NOMO-1 treated with dmso at 0.1 percent for 144 hours (cell line): ENCODE results near the gene HSBP1L1.
"Not testable (repeated sequence)": the region's sequence is repeated elsewhere in the genome, so short reads cannot be mapped to it uniquely, and the experiment has no call there.

Experiments
- DNase-seq: peaks from one replicate; lab custom pipeline; 2025; ENCODE audit not compliant: unreplicated experiment; lab: John Stamatoyannopoulos, UW

The HSBP1L1 gene

DNA sequence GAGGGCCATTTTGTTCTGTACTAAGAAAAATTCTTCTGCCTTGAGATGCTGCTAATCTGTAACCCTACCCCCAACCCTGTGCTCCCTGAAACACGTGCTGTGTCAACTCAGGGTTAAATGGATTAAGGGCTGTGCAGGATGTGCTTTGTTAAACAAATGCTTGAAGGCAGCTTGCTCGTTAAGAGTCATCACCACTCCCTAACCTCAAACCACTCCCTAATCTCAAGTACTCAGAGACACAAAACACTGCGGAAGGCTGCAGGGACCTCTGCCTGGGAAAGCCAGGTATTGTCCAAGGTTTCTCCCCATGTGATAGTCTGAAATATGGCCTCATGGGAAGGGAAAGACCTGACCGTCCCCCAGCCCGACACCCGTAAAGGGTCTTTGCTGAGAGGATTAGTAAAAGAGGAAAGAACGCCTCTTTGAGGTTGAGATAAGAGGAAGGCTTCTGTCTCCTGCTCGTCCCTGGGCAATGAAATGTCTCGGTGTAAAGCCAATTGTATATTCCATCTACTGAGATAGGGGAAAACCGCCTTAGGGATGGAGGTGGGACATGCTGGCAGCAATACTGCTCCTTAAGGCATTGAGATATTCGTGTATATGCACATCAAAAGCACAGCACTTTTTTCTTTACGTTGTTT is 4.2 kb upstream of the HSBP1L1 start:
- not testable (repeated sequence) for DNase-seq

DNA sequence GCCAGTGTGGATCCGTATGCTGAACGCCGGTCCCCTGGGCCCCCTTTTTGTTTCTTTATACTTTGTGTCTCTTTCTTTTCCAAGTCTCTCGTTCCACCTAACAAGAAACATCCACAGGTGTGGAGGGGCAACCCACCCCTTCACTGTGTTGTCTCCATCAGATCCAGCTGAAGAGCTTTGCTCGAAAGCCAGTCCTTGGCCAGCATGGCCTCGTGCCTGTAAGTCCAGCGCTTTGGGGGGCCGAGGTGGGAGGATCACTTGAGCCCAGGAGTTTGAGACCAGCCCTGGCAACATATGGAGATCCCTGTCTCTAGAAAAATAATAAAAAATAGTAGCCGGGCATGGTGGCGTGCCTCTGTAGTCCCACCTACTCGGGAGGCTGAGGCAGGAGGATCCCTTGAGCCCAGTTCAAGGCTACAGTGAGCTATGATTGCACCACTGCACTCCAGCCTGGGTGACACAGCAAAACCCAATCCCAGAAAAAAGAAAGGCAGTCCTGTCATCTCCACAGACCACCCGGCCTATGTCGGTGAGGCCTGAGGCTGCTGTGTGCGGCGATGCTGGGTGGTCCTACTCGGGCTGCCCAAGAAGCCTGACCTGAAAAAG is 3.4 kb upstream of the HSBP1L1 start:
- no peak for DNase-seq

DNA sequence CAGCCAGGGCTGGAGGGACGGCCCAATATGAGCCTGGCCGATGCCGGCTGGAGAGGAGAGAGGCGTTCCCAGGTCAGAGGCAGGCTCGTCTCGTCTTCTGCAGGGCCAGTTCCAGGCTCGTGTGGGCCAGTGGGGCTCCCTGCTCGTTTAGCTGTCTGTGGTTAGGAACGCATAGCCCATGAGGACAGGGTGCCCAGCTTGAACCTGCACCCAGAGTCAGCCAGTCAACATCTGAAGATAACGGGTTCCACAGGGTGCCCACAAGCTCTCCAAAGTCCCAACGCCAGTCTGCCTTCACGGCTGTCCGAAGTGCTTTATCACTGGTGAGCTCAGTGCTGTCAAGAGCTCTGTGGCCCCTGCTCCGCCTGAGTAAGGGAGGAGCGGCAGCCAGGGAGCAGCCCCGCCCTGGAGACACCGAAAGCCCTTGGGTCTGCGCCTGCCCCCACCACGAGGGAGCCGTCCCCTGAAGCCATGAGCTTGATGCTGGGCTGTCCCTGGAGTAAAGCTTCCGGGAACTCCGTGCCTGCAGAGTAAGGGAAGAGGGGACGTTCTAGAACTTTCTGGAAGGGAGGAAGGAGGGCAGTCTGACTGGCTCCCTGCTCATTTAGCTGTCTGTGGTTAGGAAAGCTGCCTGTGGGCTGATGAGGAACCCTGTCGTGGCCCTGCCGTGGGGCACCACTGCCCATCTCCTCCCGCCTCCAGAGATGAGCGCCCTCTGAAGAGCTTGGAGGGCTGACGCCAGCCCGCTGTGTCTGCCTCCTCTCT is 2.7 kb upstream of the HSBP1L1 start:
- DNase-seq = no peak

DNA sequence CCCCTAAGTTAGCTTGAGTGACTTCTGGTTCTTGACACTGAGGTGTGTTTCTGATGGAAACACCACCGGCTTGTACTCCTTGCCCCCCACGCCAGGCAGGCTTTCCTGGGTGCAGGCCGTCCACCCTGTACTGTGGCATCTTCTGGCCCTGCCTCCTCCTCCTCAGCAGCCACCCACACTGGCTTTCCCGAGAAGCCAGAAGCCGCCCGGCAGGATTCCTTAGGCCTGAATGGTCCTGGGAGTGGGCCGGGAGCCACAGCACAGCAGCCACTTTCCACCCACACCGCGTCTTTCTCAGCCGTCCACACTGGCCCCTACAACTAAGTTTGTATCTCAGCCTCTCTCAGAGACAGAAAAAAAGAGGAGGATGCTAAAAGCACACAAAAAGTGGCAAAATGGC is 2.1 kb upstream of the HSBP1L1 start:
- no peak for DNase-seq

DNA sequence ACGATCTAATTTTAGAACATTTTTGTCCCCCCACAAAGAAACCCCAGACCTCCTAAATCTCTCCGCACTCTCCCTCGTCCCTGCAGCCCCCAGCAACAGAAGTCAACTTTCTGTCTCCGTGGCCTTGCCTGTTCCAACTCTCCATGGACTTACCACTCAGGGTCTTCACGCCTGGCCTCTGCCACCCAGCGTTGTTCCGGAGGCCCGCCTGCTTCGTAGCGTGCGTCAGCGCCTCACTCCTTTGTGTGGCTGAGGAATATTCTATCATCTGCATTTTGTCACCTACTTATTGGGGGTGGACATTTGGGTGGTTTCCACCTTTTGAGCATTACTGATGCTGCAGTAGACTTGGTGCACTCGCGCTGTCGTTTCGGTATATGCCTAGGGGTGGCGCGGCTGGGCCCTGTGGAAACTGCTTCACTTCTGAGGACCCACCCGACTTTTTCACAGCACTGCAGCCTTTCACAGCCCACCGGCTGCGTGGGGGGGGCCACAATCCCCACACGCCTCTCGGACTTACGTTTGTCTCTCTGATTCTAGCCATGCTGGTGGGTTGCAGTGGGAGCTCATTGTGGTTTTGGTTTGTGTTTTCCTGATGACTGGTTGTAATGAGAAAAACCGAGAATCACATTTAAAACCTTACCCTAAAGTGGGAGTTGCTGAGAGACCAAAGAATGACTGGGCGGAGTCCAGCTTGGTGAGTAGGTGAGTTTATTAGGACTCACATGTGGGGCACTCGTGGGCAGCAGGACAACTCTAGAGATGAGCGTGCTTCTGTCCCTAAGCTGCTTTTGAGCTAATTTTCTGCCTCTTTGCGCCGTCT is 1.4 kb upstream of the HSBP1L1 start:
- DNase-seq = no peak

DNA sequence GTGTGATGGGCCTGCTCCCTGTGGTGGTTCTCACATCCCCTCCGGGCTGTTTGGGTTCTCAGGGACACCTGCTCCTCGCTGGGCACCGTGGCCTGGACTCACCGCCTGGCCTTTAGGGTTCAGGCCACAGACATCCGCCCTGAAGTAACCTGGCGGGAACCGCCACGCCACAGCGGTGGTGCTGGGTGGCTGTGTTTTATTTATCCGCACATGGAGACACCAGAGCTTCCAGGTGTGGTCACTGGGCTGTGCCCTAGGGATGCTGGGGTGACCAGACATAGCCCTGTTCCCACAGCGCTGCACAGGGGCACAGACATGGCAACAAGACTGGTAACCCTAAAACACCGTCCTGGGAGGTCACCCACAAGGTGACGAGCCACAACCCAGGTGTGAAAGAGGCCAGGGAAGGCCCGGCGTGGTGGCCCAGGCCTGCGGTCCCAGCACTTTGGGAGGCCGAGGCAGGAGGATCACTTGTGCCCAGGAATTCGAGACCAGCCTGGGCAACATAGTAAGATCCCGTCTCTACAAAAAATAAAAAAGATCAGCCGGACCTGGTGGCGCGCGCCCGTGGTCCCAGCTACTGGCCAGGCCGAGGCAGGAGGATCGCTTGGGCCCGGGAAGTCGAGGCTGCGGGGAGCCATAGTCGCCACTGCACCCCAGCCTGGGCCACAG is 649 bp upstream of the HSBP1L1 start:
- no peak for DNase-seq

DNA sequence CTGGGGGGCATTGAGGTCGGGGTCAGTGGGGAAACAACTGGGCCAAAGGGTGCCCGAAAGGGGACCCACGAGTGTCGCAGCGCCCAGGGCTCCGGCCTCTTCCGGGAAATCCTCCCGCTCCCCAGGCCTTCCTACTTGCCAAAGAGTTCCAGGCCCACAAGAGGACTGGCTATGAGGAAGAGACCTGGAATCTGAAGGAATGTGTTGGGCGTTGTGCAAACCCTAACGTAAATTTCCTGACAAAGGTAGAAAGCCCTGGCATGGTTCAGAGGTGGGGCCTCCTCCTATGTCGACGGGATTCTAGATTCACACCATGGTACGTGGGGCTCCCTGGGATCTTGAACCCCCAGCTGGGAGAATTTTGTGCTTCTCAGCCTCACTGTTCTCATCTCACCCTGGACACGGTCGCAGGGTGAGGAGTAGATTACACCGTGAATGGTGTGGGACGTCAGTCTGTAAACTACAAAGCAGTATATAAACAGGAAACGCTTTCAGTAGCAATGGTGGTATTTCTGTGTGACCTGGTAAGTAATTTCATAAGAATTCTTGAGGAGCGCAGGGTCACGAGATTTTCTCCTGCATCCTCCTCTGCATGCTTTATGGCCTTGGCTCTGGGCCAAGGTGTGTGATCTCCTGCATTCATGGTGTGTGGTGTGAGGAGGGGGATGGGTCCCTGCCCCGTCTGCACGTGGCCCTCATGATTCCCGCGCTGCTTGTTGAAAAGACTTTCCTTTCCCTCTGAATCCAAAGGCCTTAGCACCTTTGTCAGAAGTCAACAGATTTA is 868 bp downstream of the HSBP1L1 start:
- no peak for DNase-seq

DNA sequence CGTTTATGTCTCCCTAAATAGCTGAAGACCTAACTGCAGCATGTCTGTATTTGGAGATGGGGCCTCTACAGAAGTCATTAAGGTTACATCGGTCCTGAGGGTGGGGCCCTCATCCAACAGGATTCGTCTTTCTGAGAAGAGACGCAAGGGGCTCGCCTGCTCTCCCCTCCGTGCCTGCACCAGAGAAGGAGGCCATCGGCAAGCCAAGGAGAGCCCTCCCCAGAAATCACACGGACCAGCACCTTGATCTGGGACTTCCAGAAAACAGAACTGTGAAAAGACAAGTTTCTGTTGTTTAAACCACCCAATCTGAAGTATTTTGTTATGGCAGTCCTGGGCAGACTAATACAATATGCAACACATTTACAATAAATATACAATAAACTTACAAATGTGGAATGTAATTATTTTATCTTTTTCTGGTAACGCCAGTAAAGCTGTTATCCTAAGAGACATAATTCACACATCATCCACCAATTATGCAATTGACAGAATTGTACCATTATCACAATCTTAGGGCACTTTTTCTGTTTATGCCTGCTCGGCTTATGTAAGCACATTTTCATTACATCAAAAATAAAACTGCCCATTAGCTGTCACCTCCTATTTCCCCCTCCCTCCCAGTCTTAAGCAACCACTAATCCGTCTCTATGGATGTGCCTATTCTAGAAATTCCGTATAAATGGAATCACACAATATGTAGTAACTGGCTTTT is 6.1 kb downstream of the HSBP1L1 start:
- DNase-seq = no peak

DNA sequence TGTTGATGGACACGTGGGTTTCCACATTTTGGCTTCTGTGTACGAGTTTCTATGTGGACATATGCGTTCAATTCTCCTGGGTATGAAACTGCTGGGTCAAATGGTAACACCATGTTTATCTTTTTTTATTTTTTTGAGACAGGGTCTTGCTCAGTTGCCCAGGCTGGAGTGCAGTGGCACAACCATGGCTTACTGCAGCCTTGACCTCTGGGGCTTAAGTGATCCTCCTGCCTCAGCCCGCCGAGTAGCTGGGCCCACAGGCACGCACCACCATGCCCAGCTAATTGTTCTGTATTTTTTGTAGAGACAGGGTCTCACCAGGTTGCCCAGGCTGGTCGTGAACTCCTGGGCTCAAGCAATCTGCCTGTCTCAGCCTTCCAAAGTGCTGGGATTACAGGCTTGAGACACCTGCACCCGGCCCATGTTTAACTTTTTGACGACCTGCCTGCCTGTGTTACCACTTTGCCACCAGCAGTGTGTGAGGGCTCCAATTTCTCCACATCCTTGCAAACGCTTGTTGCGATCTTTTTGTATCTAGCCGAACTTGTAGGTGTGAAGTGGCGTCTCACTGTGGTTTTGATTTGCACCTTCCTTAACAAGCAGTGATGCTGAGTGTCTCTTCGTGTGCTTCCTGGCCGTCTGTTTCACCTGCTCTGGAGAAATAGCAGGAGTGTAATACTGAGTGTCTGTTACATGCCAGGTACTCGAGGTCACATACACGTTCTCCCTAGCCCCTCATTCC is 6.9 kb downstream of the HSBP1L1 start:
- DNase-seq = no peak

DNA sequence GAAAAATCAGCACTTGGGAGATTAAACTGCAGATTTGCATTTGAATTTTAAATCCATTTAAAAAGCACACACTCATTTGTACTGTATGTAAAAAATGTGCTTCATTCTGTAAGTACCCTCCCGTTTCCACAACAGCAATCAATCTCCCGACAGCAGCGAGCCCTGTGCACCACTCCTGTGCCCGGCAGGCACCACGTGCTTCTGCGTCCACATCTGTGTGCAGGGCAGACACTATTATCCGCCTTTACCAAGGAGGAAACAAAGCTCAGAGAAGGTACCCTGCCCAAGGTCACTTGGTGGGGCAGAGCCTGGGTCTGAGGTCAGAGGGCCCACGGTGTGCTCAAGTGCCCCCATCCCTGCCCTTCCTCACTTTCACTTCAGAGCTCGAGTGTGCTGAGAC is 7.5 kb downstream of the HSBP1L1 start:
- DNase-seq = no peak

DNA sequence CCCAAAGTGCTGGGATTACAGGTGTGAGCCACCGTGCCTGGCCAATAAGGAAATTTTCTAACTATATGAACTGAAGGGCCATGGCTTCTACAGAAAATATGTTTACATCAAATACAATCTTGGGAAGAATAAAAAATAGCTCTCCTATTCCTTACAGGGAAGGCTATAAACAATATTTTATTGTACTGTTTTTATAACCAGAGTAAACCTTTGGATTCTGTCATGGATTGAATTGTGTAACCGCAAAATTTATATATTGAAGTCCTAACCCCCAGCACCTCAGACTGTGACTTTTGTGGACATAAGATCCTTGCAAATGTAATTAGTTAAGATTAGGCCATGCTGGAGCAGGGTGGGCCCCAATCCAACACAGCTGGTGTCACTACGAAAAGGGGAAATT is 8.3 kb downstream of the HSBP1L1 start:
- DNase-seq = no peak

DNA sequence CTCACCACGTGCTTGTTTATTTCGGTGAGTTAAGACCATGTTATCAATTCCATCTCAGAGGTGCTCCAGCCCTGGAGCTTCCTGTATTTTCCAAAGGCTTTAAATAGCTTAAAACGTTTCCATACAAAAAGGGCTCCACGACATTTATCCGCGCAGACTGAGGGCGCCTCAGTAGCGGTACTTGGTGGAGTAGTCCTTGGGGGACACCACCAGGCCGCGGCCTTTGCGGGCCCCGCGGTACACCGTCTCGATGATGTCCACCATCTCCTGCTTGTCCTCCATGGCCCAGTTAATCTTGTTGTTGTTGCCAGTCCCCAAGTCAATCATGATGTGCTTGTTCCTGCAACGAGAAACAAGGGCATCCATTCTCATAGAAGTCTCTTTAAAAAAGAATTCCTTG is 9.1 kb downstream of the HSBP1L1 start:
- DNase-seq = no peak

DNA sequence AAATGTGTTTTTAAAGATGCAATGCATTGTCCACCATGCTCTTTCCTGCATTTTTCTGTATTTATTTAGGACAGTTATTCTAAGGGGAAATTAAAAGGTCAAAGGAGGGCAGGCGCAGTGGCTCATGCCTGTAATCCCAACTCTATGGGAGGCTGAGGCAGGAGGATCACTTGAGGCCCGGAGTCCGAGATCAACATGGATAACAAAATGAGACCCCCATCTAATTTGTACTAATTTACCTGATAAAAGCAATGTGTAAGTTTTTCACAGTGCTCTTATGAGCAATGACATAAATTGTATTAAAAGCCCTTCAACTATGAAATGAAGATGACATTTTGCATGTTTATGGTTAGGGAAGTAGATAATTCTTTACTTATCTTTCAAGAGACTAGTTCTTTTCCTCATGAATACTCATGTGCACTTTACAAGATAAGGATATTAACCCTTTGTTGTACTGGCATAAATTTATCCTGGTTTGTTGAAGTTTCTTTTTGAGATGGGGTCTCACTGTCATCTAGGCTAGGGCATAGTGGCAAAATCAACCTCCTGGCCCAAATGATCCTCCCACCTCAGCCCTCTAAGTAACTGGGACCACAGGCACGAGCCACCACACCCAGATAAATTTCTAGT is 9.7 kb downstream of the HSBP1L1 start:
- no peak for DNase-seq

DNA sequence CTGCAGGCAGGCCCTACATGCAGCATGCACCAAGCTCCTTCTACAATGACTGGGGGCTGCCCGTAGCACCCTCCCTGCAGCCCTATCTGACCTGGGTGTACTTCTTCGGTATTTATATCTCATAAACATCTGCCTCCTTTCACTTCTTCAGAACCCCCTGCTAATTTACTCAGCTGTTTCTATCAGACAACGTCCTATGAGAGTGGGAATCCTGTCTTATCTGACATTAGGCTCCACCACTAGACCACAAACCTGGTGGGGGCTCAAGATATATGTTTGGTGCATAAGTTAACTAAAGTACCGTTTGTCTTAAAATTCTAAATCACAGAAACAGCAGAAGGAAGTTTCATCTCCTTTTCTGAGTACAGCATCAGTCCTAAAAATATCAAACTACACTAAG is 10.6 kb downstream of the HSBP1L1 start:
- no peak for DNase-seq

DNA sequence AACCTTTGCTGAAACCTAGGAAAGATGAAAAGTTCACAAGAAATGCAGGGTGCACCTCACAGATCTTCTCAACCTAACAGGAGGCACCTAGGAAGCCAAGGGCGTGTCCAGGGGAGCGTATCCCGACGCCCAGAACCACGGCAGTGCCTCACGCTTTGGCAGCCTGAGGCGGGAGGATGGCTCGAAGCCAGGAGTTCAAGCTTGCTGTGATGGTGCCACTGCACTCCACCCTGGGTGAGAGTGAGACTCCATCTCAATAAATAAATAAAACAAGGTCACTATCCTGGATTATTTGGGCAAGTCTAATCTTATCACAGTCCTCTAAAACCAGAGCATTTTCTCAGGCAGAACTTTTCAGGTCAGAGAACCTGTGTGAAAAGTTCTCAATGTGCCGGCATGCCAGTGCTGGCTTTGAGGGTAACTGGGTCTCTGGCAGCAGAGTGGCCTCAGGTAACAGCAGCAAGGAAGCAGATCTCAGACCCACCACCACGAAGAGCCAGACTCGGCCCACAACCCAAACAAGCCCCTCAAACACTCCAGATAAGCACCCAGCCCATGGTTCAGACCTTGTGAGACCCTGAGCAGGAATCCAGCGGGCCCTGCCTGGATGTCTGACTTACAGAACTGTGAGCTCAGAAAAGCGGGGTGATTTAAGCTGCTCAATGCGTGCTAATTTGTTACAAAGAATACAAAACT is 11.7 kb downstream of the HSBP1L1 start:
- DNase-seq = no peak

DNA sequence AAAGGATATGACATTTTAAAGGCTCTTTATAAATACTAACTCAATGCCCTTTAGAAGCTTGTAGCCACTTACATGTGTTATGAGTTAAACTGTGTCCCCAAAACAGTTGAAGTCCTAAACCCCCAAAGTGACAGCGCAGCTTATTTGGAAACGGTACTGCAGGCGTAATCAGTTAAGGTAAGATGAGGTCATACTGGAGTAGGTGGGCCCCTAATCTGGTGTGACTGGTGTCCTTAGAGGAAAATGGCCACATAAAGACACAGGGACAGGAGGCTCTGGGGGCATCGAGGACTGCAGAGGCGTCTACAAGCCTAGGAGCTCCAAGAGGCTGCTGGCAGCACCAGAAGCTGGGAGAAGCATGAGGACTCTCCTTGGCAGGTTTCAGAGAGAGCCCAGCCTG is 15.4 kb downstream of the HSBP1L1 start:
- DNase-seq = no peak

DNA sequence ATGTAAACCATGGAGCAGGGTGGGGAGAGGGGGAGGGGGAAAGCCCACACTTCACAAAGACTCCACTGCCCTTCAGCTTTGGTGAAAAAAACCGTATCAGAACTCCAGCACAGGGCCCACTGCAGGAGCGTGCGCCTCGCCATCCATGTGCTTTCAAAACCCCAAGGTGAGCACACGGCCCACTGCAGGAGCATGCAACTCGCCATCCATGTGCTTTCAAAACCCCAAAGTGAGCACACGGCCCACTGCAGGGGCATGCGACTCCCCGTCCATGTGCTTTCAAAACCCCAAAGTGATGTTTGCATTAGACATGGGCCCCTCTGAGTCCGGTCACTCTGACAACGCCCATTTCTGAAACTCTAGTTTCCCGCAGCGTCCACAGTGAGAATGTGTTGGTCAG is 16.1 kb downstream of the HSBP1L1 start:
- no peak for DNase-seq

DNA sequence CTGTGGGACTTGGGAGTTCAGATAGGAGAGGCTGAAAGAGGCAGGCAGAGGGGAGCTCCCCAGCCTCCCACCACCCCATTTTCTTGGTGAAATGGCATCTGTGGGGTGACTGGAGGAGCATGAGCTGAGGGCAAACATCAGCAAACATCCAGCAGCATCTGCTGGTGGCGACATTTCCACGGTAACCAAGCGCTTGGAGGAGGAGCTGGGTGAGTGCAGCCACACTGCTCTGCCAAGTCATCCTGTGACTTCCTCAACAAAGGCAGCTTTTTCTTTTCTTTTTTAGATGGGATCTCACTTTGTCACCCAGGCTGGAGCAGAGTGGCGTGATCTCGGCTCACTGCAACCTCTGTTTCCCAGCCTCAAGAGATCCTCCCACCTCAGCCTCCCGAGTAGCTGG is 18.3 kb downstream of the HSBP1L1 start:
- no peak for DNase-seq
